Retina (tissue), 1 donor: ENCODE results near the gene TENM3.
"Not testable (repeated sequence)": the region's sequence is repeated elsewhere in the genome, so short reads cannot be mapped to it uniquely, and the experiment has no call there.

Experiments used
- DNase-seq: peaks from one replicate; pipeline ENCODE4 v3.0.0-alpha.2; 2016

The TENM3 gene

DNA sequence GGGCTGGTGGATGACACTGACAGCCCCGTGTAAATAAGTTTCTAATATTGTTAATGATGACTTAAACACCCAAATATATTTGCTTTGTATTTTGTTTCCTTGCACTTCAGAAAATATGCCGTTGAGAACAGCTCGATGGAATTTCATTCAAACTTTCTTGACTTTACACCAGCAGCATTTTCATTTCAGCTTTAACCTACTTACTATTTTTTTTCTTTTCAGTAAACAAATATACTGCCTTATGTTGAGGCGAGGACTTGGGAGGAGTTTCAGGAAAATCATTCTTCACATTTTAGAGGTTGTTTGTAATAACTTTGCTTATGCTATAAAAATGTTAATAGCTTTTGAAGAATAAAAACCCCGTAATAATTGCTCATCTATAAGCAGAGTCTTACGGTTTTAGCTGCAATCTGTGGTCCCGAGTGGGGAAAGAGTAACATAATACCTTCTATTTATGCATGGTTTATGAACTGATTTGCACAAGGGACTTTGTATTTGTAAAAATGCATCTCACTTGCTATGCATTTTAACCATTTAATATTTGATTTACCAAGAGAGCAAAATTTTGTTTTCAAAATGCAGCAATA, 14.1 kb upstream of the TENM3 start:
- no peak for DNase-seq

- DNase-seq: no peak
Measured at GRCh38 chr4:182230256-182230655, 12.9 kb upstream of the TENM3 start.

DNA sequence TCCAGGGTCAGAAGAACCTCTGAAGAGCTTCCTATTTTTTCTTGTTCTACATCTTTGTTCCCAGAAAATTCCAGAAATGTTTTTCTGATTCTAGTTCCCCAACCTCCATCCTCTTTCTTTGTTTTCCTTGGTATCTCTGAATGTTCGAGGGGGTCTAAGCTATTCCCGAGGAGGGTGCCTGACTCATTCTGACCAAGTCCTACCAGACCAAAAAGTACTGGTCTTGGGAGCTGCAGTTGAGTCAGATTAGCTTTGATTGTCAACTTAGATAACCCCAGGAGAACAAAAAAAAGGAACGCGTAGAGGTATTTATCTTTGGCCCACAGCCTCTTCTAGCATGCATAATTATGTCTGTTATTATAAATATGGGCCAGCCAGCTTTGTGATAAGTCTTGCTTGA, 12.1 kb upstream of the TENM3 start:
- no peak for DNase-seq

- no peak for DNase-seq
Measured at GRCh38 chr4:182231496-182231895, 11.7 kb upstream of the TENM3 start.

DNA sequence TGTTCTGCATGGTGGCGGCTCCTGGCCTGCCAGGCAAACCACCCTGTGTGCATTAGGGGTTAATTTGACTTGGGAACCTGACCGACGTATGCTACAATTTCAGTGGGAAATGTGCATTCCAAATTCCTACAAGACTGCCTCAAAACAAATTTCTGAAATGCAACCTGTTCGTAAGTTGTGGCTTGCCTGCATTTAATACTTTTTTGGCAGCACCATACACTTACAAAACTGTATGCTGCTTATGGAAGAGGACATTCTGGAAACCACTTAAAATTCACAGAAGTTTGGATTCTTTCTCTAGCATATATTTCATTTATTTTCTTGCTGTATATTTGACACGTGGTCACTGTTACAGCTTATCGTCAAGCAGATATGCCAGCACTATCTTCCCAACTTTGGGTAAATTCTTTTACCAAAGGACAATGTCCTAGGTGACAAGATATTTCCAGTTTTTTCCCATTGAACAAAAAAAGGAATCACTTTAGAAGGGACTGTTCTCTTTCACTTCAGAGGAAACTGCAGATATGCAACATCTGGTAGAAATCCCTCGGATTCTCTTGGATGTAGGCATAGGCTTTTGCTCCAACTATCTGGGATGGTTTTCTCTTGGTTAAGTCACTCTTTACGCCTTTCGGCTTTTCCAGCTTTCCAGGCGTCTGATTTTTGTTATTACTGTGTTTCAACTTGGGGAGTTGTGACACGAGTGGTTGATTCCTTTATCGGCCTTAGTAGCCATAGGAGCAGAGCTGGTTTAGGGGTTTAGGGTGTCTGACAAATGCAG, 9.7 kb upstream of the TENM3 start:
- DNase-seq: no peak

DNA sequence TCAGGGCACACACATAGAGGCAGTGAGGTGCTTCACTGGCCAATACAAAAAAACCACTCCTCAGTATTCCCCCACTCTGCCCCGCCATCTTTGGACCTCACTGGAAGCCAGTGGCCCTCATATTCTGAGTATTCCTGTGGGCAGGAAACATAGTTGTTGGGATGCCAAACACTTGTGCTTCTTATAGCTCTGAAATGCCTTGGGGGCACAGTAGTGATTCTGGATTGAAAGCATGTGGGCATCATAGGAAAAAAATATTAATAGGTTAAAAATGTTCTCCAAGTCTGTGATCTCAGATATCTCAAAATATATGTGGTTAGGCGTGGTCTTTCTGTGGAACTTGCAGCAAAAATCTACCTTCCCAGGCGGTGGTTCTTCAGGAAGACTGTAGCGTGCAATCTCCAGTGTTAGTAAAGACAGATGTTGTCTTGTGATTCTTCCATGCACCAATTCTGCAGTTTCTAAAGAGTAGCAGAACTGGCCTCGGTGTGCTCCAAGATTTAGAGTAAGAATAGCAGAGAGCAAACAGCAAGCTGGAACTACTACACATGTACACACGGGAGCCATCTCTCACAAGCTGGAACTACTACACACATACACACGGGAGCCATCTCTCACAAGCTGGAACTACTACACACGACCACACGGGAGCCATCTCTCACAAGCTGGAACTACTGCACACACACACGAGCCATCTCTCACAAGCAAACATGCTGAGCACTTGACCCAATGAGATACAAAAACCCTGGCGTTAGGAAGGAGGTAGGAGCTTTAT, 8.0 kb upstream of the TENM3 start:
- no peak for DNase-seq

DNA sequence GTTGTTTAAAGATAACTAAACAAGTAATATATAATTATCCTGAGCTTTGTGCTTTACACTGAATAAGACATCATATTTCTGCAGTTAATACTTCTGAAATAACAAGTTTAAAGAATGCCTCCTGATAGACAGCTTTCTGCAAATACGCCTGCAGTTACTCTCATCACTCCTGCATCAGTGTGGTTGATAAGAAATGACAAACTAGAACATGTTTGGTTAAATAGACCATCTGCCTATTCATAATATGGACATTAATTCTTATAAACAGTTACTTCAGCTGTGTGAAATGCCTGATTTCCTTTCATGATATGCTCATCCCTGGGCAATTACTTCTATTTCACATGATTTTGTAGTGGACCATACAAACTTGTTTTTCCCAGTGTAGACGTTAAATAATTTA, 7.0 kb upstream of the TENM3 start:
- DNase-seq: no peak

DNA sequence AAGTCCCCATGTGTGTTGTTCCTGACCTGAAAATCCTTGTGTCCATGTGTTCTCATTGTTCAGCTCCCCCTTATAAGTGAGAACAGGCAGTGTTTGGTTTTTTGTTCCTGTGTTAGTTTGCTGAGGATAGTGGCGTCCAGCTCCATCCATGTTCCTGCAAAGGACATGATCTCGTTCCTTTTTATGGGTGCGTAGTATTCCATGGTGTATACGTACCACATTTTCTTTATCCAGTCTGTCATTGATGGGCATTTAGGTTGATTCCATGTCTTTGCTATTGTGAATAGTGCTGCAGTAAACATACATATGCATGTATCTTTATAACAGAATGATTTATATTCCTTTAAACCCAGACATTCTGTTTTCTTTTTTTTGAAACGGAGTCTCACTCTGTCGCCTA, 6.2 kb upstream of the TENM3 start:
- DNase-seq: not testable (repeated sequence)

GRCh38 chr4:182238355-182238931, 4.8 kb upstream of the TENM3 start:
- DNase-seq: no peak

DNA sequence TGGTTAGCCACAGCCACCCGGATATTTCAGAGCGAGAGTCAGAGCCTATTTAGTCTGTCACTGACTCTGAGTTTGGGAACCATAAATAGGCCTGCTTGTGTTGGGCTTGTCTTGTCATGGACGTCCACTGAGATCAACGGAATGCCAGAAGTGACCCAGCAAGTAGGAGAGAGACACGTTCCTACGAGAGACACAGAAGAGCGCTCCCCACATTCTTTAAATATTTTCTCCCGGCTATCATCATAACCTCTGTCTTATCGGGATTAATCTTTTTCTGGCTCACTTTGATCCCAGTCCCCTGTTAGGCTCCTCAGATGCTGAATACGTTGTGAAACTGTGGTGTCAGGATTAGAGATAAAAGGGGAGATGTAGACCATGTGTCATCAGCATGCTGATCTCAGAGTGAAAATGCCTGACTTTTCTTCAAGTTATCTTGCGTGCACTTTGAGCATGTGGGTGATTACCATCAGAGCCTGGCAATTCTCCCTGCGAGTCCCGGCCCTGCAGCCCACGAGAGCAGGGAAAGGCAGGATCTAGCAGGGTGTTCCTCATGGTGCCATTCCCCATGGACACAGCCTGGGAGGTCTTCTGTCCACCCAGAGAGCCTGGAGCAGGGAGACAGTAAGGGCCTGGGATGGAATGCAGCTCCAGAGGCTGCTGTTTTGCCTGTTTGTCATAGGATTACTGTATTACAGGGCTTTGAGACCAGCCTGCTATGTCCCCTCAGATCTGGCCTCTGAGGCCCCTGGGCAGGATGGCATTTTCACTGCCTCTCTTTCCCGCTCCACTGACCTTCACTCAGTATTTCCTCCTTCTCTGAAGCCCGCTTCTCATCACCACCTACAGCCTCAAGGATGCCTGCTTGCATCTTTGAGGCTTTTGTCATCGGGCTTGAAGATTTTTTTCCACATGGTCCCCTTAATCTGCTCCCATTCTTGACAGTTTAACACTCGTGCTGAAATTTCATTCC, 2.8 kb upstream of the TENM3 start:
- peak; percentile 46 for DNase-seq

DNA sequence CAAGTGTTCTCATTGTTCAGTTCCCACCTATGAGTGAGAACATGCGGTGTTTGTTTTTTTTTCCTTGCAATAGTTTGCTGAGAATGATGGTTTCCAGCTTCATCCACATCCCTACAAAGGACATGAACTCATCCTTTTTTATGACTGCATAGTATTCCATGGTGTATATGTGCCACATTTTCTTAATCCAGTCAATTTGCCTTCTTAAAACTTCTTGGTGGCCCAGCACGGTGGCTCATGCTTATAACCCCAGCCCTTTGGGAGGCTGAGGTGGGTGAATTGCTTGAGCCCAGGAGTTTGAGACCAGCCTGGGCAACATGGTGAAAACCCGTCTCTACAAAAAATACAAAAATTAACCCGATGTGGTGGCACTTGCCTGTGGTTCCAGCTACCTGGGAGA, 942 bp upstream of the TENM3 start:
- DNase-seq: not testable (repeated sequence)

DNA sequence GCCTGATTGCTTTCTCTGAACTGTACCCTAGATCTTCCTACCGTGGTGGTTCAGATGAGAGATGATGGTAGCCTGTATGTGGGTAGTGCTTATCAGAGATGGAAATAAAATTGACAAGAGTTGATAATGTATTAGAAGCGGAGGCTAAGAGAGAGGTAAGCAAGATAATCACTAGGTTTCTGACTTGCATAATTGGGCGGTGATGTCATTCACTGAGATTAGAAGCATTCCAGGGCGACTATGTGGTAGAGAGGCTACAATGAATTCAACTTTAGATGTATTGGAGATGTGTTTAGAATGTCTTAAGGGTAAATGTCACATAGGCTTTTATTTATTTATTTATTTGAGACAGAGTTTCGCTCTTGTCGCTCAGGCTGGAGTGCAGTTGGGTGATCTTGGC, 415 bp upstream of the TENM3 start:
- no peak for DNase-seq

GRCh38 chr4:182245041-182245440, 1.8 kb downstream of the TENM3 start:
- DNase-seq: no peak

DNA sequence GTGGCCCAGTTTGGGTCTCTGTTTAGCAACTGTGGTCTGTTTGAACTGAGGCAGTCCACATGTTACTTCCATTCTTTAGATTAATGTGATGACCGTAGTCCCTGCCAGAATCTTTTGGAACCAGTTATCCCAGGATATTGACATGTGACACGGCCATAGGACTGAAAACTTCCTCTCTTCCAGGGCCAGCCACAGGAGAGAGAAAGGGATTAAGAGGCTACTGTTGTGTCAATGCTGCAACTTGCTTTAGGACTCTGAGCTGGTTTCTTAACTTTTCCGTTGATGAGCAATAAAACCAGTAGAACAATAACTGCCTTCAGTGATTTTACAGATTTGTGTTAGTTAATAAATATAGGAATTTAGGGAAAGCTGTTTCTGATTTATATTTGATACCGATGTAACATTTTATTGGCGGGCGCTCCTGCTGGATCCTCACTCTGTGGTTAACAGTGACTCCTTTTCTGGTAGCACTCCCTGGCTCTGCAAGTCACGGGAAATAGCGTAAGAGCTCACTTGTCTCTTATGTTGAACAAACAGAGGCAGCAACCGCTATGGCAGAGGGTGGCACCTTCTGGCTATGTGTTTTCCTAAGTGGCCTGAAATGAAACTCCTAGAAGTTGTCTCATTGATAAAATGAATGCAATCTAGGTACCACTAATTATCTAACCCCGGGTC, 2.5 kb downstream of the TENM3 start:
- no peak for DNase-seq

- no peak for DNase-seq
Measured at GRCh38 chr4:182246401-182247205, 3.4 kb downstream of the TENM3 start.

GRCh38 chr4:182248295-182248694, 5.1 kb downstream of the TENM3 start:
- DNase-seq: no peak

- no peak for DNase-seq
Measured at GRCh38 chr4:182250446-182250845, 7.2 kb downstream of the TENM3 start.

- DNase-seq: no peak
Measured at GRCh38 chr4:182251116-182251515, 7.9 kb downstream of the TENM3 start.

DNA sequence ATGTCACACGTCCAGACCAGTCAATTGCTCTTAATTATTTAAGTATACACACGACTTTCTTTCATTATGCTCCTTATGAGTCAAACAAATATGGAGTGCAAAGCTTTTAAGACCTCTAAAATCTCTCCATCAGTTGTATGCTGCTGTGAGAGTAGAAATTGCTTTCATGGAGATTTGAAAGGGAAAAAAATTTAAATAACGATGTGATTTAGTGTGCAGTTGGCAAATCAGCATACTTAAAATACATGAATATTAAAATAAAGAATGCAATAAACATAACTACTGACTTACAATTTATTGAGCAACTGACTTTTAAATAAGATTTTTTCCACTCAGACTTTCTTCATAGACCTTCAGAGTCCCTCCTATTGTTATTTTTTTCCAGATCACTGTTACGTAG, 9.0 kb downstream of the TENM3 start:
- no peak for DNase-seq

DNA sequence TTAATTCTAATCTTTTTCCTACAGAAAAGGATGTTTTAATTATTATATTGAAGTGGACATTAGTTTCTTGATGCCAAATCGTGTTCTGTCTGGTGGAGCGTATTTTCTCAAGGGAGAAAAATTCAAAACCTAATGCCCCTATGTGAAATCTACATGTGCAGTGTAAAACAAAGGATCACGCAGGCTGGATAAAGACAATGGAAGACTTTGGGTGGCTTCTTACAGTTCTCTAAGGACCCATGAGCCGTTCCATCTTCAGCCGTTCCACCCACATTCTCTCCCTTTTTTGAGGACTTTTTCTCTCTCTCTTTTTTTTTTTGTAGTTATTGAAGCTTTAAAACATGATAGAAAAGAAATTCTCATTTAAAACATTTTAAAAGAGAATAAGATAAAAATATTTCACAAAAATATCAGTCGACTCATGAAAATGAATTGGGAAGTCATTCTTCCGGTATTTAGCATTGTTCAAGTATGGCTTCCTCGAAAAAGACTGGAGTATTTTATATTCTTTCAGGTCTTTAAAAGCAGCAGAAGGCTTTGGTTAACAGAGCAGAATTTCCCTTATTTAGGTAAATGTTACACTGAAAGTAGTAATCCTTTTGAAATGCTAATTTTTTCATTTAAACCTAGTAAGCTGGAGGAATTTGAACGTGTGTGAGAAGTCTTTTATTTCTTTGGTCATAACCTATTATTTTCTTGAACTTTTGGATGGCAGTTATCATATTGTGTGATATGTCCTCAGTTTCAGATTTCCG, 11.0 kb downstream of the TENM3 start:
- no peak for DNase-seq
